ENCODE measurements around the gene MAGEF1. TPM values are rescaled to one million over a fixed set of nuclear protein-coding genes. Genes with fewer than 3 reads are reported as not detected.

The MAGEF1 gene, protein sequence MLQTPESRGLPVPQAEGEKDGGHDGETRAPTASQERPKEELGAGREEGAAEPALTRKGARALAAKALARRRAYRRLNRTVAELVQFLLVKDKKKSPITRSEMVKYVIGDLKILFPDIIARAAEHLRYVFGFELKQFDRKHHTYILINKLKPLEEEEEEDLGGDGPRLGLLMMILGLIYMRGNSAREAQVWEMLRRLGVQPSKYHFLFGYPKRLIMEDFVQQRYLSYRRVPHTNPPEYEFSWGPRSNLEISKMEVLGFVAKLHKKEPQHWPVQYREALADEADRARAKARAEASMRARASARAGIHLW
- 6.9 TPM in 2 replicates for total RNA-seq

DNA sequence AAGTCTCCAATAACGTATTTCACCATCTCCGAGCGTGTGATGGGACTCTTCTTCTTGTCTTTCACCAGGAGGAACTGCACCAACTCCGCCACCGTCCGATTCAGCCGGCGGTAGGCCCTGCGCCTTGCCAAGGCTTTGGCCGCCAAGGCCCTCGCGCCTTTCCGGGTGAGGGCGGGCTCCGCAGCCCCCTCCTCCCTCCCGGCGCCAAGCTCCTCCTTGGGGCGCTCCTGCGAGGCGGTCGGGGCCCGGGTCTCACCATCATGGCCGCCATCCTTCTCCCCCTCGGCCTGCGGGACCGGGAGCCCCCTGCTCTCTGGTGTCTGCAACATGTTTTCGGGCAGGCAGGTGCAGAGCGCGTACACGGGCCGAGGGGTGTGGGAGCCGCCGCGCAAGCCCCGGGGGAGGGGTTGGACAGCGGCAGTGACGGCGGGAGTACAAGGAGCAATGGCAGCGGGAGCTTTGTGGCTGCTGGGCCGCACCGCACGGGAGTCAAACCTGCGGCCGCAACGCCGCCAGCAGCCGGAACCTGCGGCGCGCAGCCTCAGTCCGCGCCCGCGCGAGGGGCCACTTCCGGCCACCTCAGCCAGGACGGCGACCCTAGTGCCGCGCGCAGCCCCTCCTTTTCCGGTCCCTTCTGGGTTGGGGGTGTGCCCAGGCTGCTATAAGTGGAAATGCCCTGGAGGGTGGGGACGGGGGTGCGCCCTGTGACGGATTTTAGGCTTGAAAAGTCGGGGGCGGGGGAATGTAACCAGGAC, at the start of gene MAGEF1:
MAGEF1 (minus strand) TSS at position 572 of the 755 bp plus-strand sequence; CDS start at position 329, 243 bp downstream.

Other genes with a start within 250 kb of the MAGEF1 start
- not detected in 2 replicates for gene EPHB3, start 150.3 kb downstream of the MAGEF1 start, total RNA-seq
- 50.6 and 60.7 TPM in 2 replicates for gene VPS8, start 100.1 kb upstream of the MAGEF1 start, total RNA-seq